ENCODE data around the gene MAL. TPM values are rescaled to one million over a fixed set of nuclear protein-coding genes. Genes with fewer than 3 reads are reported as not detected.

Gene MAL
- total RNA-seq, 1 experiment from 2014 or later = not detected

- CTCF ChIA-PET = interaction anchor here (0.6 kb wide), 1 partner anchor 145 kb away, joined by 3 read pairs; no protein-coding TSS in a partner anchor
- Mint-ChIP-seq H3K36me3 (ENCODE audit: insufficient read depth, unreplicated experiment) (no peaks in the 10 kb centered on the region), H3K27me3 (ENCODE audit: insufficient read depth, unreplicated experiment) (peaks cover 14% of the 10 kb centered on the region), H3K9me3 (ENCODE audit: unreplicated experiment) (no peaks in the 10 kb centered on the region), H3K4me1 (ENCODE audit: low read depth, unreplicated experiment) (no peaks in the 10 kb centered on the region), H3K4me3 (ENCODE audit: unreplicated experiment) (no peak overlapping the region), H3K27ac (ENCODE audit: unreplicated experiment) (no peak overlapping the region)
- Histone ChIP-seq H3K36me3 (ENCODE audit: control insufficient read depth, insufficient read depth, low read length) (no peaks in the 10 kb centered on the region), H3K4me3 (ENCODE audit: low read depth, low read length) (no peak overlapping the region), H3K27me3 (replicated peaks; ENCODE audit: control insufficient read depth, insufficient read depth, low read length) (no peaks in the 10 kb centered on the region), H3K9me3 (no peaks in the 10 kb centered on the region), H3K4me1 (no peaks in the 10 kb centered on the region)
- intact Hi-C loops (cut with micrococcal nuclease; ENCODE audit: unreplicated experiment) = no loop called here
- no TSS peak for BruUV-seq (replicated peaks)
- DNase-seq = peak in 1 of 2 experiments; percentile 16
- TF ChIP-seq CTCF (IDR thresholded peaks at IDR 0.05; ENCODE audit: insufficient read depth in 1 of 2, low read depth in 1 of 2, low read length in 1 of 2, severe bottlenecking in 1 of 2, unreplicated experiment in 1 of 2) = no peak
- POLR2A ChIA-PET = no interaction called here
Measured at GRCh38 chr2:95058989-95059641, 33.6 kb downstream of the MAL start.

GRCh38 chr2:95059656-95060370, 34.3 kb downstream of the MAL start:
- H3K9me3 ChIP-seq = no peaks in the 10 kb centered on the region
- H3K4me3 ChIP-seq (ENCODE audit: low read depth, low read length) = no peak overlapping the region
- DNase-seq = peak in 1 of 2 experiments; percentile 35
- no TSS peak for BruUV-seq (replicated peaks)
- intact Hi-C loops (cut with micrococcal nuclease; ENCODE audit: unreplicated experiment) = no loop called here
- Mint-ChIP-seq H3K4me1 (ENCODE audit: low read depth, unreplicated experiment) (no peaks in the 10 kb centered on the region), H3K27me3 (ENCODE audit: insufficient read depth, unreplicated experiment) (peaks cover 16% of the 10 kb centered on the region), H3K36me3 (ENCODE audit: insufficient read depth, unreplicated experiment) (no peaks in the 10 kb centered on the region), H3K4me3 (ENCODE audit: unreplicated experiment) (no peak overlapping the region), H3K27ac (ENCODE audit: unreplicated experiment) (no peak overlapping the region), H3K9me3 (ENCODE audit: unreplicated experiment) (no peaks in the 10 kb centered on the region)
- no peaks in the 10 kb centered on the region for H3K36me3 ChIP-seq (ENCODE audit: control insufficient read depth, insufficient read depth, low read length)
- no peaks in the 10 kb centered on the region for H3K4me1 ChIP-seq
- ChIA-PET POLR2A (no interaction called here), CTCF (interaction anchor here (0.6 kb wide), 1 partner anchor 146 kb away, joined by 3 read pairs; no protein-coding TSS in a partner anchor)
- no peak for TF ChIP-seq CTCF (IDR thresholded peaks at IDR 0.05; ENCODE audit: insufficient read depth in 1 of 2, low read depth in 1 of 2, low read length in 1 of 2, severe bottlenecking in 1 of 2, unreplicated experiment in 1 of 2)
- no peaks in the 10 kb centered on the region for H3K27me3 ChIP-seq (replicated peaks; ENCODE audit: control insufficient read depth, insufficient read depth, low read length)

DNA sequence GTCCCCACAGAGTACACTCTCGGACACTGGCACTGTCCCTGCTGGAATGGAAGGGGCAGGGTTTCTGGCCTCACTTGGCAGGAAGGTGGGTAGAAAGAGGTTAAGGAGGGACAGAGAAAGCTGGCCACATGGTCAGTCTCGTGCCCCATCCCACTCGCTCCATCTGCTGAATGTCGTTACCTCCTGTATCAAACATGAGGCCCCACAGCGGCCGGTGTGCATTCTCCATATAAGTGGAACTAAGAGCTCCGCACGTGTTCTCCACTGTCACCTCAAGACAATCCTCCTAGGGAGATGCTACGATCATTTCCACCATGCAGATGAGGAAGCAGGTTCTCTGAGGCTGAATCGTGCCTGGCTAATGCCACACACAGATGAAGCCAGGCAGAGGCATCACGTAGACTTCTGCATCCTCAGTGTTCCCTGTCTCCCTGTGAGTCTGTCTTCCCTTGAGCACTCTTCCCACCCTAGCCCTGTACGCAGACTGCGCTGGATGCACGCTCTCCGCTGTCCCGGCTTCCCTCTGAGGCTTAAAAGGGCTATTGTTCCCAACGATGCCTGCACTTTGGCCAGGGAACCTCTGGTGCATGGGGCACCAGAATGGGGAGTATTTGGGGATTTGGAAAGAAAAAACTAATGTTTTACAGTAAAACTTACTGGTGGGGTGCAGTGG, 35.1 kb downstream of the MAL start:
- H3K4me1 ChIP-seq = no peaks in the 10 kb centered on the region
- H3K4me3 ChIP-seq (ENCODE audit: low read depth, low read length) = no peak overlapping the region
- intact Hi-C loops (cut with micrococcal nuclease; ENCODE audit: unreplicated experiment) = no loop called here
- POLR2A ChIA-PET = no interaction called here
- H3K27me3 ChIP-seq (replicated peaks; ENCODE audit: control insufficient read depth, insufficient read depth, low read length) = no peaks in the 10 kb centered on the region
- Mint-ChIP-seq H3K4me3 (ENCODE audit: unreplicated experiment) (no peak overlapping the region), H3K27ac (ENCODE audit: unreplicated experiment) (no peak overlapping the region), H3K36me3 (ENCODE audit: insufficient read depth, unreplicated experiment) (no peaks in the 10 kb centered on the region), H3K9me3 (ENCODE audit: unreplicated experiment) (no peaks in the 10 kb centered on the region), H3K27me3 (ENCODE audit: insufficient read depth, unreplicated experiment) (peaks cover 11% of the 10 kb centered on the region), H3K4me1 (ENCODE audit: low read depth, unreplicated experiment) (no peaks in the 10 kb centered on the region)
- peak in 1 of 2 experiments; percentile 14 for DNase-seq
- no peaks in the 10 kb centered on the region for H3K36me3 ChIP-seq (ENCODE audit: control insufficient read depth, insufficient read depth, low read length)
- no peaks in the 10 kb centered on the region for H3K9me3 ChIP-seq
- no TSS peak for BruUV-seq (replicated peaks)
- CTCF ChIA-PET = no interaction called here
- TF ChIP-seq CTCF (IDR thresholded peaks at IDR 0.05; ENCODE audit: insufficient read depth in 1 of 2, low read depth in 1 of 2, low read length in 1 of 2, severe bottlenecking in 1 of 2, unreplicated experiment in 1 of 2) = no peak

Data from Caco-2 (cell line).